Hepatocyte (in vitro differentiated cells): ENCODE data around the gene ZNF664. TPM values are rescaled to one million over a fixed set of nuclear protein-coding genes. Genes with fewer than 3 reads are reported as not detected.

Experiments
- DNase-seq: peaks from one replicate; pipeline ENCODE4 v3.0.0-alpha.2; 2016; ENCODE audit warnings: low spot score
- H2AFZ ChIP-seq: fragments of 200-600 bp; sonication (generic); 2 replicates; pipeline ENCODE4 v1.6.0; 2016; ENCODE audit warnings: antibody characterized with exemption, mild to moderate bottlenecking
- H3K27ac ChIP-seq: fragments of 200-600 bp; sonication (generic); 2 replicates; pipeline ENCODE4 v1.5.1; 2016; ENCODE audit warnings: mild to moderate bottlenecking
- H3K27me3 ChIP-seq: fragments of 200-600 bp; sonication (generic); 2 replicates; pipeline ENCODE4 v1.6.1; 2016
- H3K36me3 ChIP-seq: fragments of 200-600 bp; sonication (generic); replicated peaks from 2 replicates; pipeline ENCODE4 v1.5.1; 2016; ENCODE audit warnings: low read depth; ENCODE audit not compliant: insufficient read depth
- H3K4me1 ChIP-seq: fragments of 200-600 bp; sonication (generic); 2 replicates; pipeline ENCODE4 v1.5.1; 2016; ENCODE audit warnings: mild to moderate bottlenecking, moderate library complexity; ENCODE audit not compliant: insufficient read depth
- H3K4me2 ChIP-seq: fragments of 200-600 bp; sonication (generic); 2 replicates; pipeline ENCODE4 v1.6.0; 2016
- H3K4me3 ChIP-seq: fragments of 200-600 bp; sonication (generic); 2 replicates; pipeline ENCODE4 v1.5.1; 2016; ENCODE audit warnings: mild to moderate bottlenecking
- H3K79me2 ChIP-seq: fragments of 200-600 bp; sonication (generic); 2 replicates; pipeline ENCODE4 v1.6.0; 2017; ENCODE audit warnings: mild to moderate bottlenecking
- H3K9me2 ChIP-seq: fragments of 200-600 bp; sonication (generic); replicated peaks from 2 replicates; pipeline ENCODE4 v1.6.0; 2017; ENCODE audit warnings: mild to moderate bottlenecking; ENCODE audit not compliant: insufficient read depth
- H3K9me3 ChIP-seq: fragments of 200-600 bp; sonication (generic); 2 replicates; pipeline ENCODE4 v1.5.1; 2016; ENCODE audit warnings: low read depth, mild to moderate bottlenecking
- H4K20me1 ChIP-seq: fragments of 200-600 bp; sonication (generic); 2 replicates; pipeline ENCODE4 v1.6.0; 2016; ENCODE audit warnings: mild to moderate bottlenecking; ENCODE audit not compliant: insufficient read depth, poor library complexity, severe bottlenecking
- EZH2 ChIP-seq: fragments of 200-600 bp; sonication (generic); IDR thresholded peaks from 2 replicates; pipeline ENCODE4 v1.6.1; 2016; ENCODE audit warnings: antibody characterized with exemption, mild to moderate bottlenecking, borderline replicate concordance
- EZH2phosphoT487 ChIP-seq: fragments of 200-600 bp; sonication (generic); IDR thresholded peaks from one replicate; pipeline ENCODE4 v1.6.1; 2018; ENCODE audit warnings: antibody characterized with exemption, mild to moderate bottlenecking, low read depth, moderate library complexity; ENCODE audit not compliant: unreplicated experiment, severe bottlenecking
- WGBS: methylation state at CpG from one replicate; pipeline ENCODE4 v1.1.6; 2016; ENCODE audit warnings: low lambda C conversion rate; ENCODE audit errors: missing lambda C conversion rate; 5-methylcytosine and 5-hydroxymethylcytosine counted together
- polyA plus RNA-seq: library from polyadenylated mRNA; unstranded; fragments of >200 nt; fragmentation: Nextera tagmentation; extraction: Ambion mirVana; gene quantifications from 2 replicates; pipeline ENCODE4 v1.2.1, GENCODE V29; 2016
- total RNA-seq: library from RNA; depleted of rRNA; stranded (reverse); fragments of >200 nt; gene quantifications from 2 replicates; pipeline ENCODE4 v1.2.3, GENCODE V29; 2014
- TF ChIP-seq, protein P1 (sequence below): fragments of 200-600 bp; sonication (generic); IDR thresholded peaks from 2 replicates; pipeline ENCODE4 v1.5.1; 2016; ENCODE audit warnings: antibody characterized with exemption, mild to moderate bottlenecking; ENCODE audit not compliant: poor library complexity

ZNF664 gene
- total and polyA plus RNA-seq, 2 experiments from 2014 or later: 17.6 to 80.4 TPM

- TF ChIP-seq EZH2phosphoT487 (no peak), EZH2 (no peak)
- TF ChIP-seq, protein P1, sequence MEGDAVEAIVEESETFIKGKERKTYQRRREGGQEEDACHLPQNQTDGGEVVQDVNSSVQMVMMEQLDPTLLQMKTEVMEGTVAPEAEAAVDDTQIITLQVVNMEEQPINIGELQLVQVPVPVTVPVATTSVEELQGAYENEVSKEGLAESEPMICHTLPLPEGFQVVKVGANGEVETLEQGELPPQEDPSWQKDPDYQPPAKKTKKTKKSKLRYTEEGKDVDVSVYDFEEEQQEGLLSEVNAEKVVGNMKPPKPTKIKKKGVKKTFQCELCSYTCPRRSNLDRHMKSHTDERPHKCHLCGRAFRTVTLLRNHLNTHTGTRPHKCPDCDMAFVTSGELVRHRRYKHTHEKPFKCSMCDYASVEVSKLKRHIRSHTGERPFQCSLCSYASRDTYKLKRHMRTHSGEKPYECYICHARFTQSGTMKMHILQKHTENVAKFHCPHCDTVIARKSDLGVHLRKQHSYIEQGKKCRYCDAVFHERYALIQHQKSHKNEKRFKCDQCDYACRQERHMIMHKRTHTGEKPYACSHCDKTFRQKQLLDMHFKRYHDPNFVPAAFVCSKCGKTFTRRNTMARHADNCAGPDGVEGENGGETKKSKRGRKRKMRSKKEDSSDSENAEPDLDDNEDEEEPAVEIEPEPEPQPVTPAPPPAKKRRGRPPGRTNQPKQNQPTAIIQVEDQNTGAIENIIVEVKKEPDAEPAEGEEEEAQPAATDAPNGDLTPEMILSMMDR: no peak
- Histone ChIP-seq H3K27ac (peak overlapping the region; percentile 81), H2AFZ (no peak overlapping the region), H3K36me3 (no peaks in the 10 kb centered on the region), H3K79me2 (peaks cover 84% of the 10 kb centered on the region), H3K27me3 (no peaks in the 10 kb centered on the region), H3K9me3 (no peaks in the 10 kb centered on the region), H3K4me1 (peaks cover 24% of the 10 kb centered on the region), H3K4me3 (no peak overlapping the region), H3K4me2 (no peak overlapping the region), H3K9me2 (no peaks in the 10 kb centered on the region), H4K20me1 (peaks cover under 1% of the 10 kb centered on the region)
- no peak for DNase-seq
- WGBS: 94% methylated on average over 5 of the region's 5 CpGs
These were observed 27.1 kb downstream of the ZNF664 start for GRCh38 chr12:124000111-124000510.

- Histone ChIP-seq H3K9me3 (no peaks in the 10 kb centered on the region), H3K27ac (no peak overlapping the region), H3K36me3 (no peaks in the 10 kb centered on the region), H3K4me1 (peaks cover 31% of the 10 kb centered on the region), H3K9me2 (no peaks in the 10 kb centered on the region), H4K20me1 (no peaks in the 10 kb centered on the region), H3K4me2 (no peak overlapping the region), H3K27me3 (no peaks in the 10 kb centered on the region), H3K4me3 (no peak overlapping the region), H3K79me2 (peaks cover 80% of the 10 kb centered on the region), H2AFZ (no peak overlapping the region)
- TF ChIP-seq, protein P1: no peak
- no peak for TF ChIP-seq EZH2
- no peak for TF ChIP-seq EZH2phosphoT487
- no peak for DNase-seq
- WGBS: 86% methylated on average over 7 of the region's 7 CpGs
These were observed 28.3 kb downstream of the ZNF664 start for GRCh38 chr12:124001343-124001742.

DNA sequence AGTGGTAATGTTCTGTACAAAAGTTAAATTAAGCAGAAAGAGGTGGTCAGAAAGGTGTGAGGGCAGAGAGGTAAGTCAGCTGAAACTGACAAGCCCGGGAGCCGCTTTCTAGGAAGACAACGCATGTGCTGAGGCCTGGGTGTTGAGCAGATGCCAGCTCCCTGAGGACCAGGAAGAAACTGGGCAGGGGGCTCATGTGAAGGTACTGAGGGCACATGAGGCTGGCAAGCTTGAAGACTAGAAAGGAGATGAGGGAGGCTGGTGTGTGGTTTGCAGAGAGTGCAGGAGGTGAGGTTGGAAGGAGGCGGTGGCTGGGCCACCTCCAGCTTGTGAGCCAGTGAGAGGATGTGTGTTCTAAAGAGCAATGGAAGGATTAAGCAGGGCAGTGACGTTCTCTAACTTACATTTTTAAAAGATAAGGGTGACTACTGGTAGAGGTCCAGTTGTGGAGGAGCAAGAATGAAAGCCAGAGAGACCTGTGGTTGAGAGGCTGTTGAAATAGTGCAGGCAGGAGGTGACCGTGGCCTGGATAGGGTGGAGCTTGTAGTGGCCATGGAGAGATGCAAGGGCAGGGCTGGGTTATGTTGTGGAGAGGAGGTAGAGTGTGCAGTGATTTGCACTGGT, 29.1 kb downstream of the ZNF664 start:
- WGBS: 86% methylated on average over 6 of the region's 6 CpGs
- DNase-seq: no peak
- no peak overlapping the region for H3K4me3 ChIP-seq
- H3K79me2 ChIP-seq: peaks cover 76% of the 10 kb centered on the region
- no peak overlapping the region for H3K4me2 ChIP-seq
- TF ChIP-seq EZH2: no peak
- TF ChIP-seq, protein P1: no peak
- no peak for TF ChIP-seq EZH2phosphoT487
- no peaks in the 10 kb centered on the region for H3K36me3 ChIP-seq
- no peaks in the 10 kb centered on the region for H3K9me2 ChIP-seq
- peaks cover 34% of the 10 kb centered on the region for H3K4me1 ChIP-seq
- no peaks in the 10 kb centered on the region for H3K9me3 ChIP-seq
- no peak overlapping the region for H2AFZ ChIP-seq
- no peak overlapping the region for H3K27ac ChIP-seq
- H3K27me3 ChIP-seq: no peaks in the 10 kb centered on the region
- no peaks in the 10 kb centered on the region for H4K20me1 ChIP-seq
